Esophagus muscularis mucosa (tissue), 4 donors: ENCODE data around the gene C17orf50.

Experiments
- EP300 ChIP-seq: sonication (generic); formaldehyde crosslinking; IDR thresholded peaks from one replicate; pipeline ENCODE4 v1.6.1; 2017; ENCODE audit warnings: antibody characterized with exemption
- POLR2A ChIP-seq: fragments of 450-650 bp; IDR thresholded peaks from one replicate; pipeline ENCODE4 v1.6.1; 2017; ENCODE audit warnings: antibody characterized with exemption, moderate library complexity, mild to moderate bottlenecking, low read depth
- POLR2AphosphoS5 ChIP-seq, 2 donors: sonication (generic); formaldehyde crosslinking; IDR thresholded peaks; one replicate each; pipeline ENCODE4 v1.6.1; 2017; ENCODE audit warnings: antibody characterized with exemption in 2 of 2
- TF ChIP-seq, protein P1 (sequence below), 3 experiments: fragments of 200-600 bp in 2 of 3; fragments of 450-650 bp in 1 of 3; sonication (generic) in 2 of 3; IDR thresholded peaks; one replicate each; pipeline ENCODE4 v1.5.1; 2017 to 2019; ENCODE audit warnings: antibody characterized with exemption in 3 of 3, mild to moderate bottlenecking in 2 of 3, moderate library complexity in 1 of 3

DNA sequence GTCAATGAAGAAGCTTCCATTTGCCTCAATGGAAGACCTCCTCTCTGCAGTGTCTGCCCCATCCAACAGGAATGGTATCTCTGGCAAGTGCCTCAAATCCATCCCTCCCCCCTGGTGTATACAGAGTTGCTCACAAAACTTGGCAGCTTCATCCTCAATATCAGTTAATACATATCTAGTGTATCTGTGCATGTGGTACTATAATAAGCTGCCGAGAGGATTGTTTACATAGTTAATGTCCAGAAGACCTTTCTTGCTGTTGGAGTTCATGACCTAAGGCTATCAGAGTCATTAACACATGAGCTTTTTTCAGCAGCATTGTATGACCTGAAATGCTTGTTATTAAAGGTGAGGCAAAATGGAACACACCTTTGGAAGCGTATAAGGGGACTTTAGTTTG, 43.2 kb upstream of the C17orf50 start:
- TF ChIP-seq POLR2AphosphoS5 (IDR thresholded peaks at IDR 0.05), result no peak
- TF ChIP-seq, protein P1, sequence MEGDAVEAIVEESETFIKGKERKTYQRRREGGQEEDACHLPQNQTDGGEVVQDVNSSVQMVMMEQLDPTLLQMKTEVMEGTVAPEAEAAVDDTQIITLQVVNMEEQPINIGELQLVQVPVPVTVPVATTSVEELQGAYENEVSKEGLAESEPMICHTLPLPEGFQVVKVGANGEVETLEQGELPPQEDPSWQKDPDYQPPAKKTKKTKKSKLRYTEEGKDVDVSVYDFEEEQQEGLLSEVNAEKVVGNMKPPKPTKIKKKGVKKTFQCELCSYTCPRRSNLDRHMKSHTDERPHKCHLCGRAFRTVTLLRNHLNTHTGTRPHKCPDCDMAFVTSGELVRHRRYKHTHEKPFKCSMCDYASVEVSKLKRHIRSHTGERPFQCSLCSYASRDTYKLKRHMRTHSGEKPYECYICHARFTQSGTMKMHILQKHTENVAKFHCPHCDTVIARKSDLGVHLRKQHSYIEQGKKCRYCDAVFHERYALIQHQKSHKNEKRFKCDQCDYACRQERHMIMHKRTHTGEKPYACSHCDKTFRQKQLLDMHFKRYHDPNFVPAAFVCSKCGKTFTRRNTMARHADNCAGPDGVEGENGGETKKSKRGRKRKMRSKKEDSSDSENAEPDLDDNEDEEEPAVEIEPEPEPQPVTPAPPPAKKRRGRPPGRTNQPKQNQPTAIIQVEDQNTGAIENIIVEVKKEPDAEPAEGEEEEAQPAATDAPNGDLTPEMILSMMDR (IDR thresholded peaks at IDR 0.05), result no peak
- TF ChIP-seq EP300, result no peak
- no peak for TF ChIP-seq POLR2A
